A204.1 (cell line): ENCODE measurements around the gene SNU13.
"Not testable (repeated sequence)": the region's sequence is repeated elsewhere in the genome, so short reads cannot be mapped to it uniquely, and the experiment has no call there.

Source experiments
- FAIRE-seq: peaks from 2 replicates; lab custom pipeline; 2012; peaks lifted over from hg19 to GRCh38; lab: Jason Lieb, UNC

The SNU13 gene

GRCh38 chr22:41688365-41689211 lies at the start of gene SNU13:
Gene SNU13 (minus strand): TSS chr22:41688867. CDS start chr22:41688796, 71 bp downstream.
- peak; percentile 95 for FAIRE-seq

- FAIRE-seq = not testable (repeated sequence)
Observed at GRCh38 chr22:41733241-41733640, 44.6 kb upstream of the SNU13 start.

- no peak for FAIRE-seq
Observed at GRCh38 chr22:41732096-41732772, 43.6 kb upstream of the SNU13 start.

DNA sequence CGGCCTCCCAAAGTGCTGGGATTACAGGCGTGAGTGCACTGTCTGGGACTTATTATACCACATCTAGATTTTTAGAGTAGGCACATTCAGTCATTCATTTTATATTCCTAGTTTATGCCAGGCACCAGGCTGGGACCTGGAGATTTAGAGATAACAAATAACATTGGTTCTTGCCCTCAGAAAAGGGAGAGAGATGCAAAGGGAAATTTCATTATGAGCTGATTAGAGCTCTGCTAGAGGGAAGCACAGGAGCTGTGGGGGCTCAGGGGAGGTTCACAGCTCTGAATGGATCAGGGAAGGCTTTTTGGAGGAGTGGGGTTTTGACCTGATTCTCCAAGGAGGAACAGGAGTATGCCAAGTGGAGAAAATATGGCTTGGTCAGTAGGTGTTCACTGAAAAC lies 42.9 kb upstream of the SNU13 start:
- no peak for FAIRE-seq

- no peak for FAIRE-seq
Observed at GRCh38 chr22:41725510-41726110, 36.9 kb upstream of the SNU13 start.

DNA sequence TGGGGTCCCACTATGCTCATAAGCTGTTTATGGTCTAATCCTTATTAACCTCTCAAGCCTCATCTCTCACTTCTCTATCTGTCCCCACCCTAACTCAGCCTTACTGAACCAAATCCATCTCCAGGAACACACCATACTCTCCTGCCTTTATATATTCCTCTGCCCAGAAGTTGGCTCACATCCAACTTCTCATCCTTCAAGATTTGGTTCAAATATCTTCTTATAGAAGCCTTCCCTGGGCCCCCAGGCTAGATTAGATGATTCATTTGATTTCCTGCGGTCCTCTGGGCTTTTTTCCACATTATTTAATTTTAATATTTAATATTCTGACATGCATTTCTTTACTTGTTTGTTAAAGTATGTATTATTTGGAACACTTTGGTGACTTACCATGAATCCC lies 33.8 kb upstream of the SNU13 start:
- no peak for FAIRE-seq

- no peak for FAIRE-seq
Observed at GRCh38 chr22:41713004-41713403, 24.3 kb upstream of the SNU13 start.

GRCh38 chr22:41709341-41709740 lies 20.7 kb upstream of the SNU13 start:
- FAIRE-seq = no peak

DNA sequence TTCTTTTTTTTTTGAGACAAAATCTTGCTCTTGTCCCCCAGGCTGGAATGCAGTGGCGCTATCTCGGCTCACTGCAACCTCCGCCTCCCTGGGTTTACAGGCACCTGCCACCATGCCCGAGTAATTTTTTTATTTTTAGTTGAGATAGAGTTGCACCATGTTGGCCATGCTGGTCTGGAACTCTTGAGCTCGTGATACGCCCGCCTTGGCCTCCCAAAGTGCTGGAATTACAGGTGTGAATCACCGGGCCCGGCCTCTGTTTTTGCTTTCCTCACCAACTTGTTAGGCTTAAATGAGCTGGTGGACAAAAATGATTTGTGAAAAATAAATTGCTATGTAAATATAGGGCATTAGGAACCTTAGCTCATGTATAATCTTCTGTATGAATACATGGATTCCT lies 14.1 kb upstream of the SNU13 start:
- FAIRE-seq = no peak

DNA sequence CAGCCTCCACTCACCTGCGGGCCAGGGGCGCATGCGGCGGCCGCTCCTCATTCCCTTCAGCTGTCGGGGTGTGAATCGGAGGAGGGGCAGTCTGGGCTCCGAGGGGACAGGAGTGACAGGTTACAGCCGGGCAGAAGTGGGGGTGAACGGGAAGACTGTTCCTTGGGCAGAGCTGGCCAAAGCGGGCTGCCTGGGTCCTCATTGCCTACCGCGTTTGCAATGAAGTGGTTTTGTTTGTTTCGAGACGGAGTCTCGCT lies 11.4 kb upstream of the SNU13 start:
- no peak for FAIRE-seq

- FAIRE-seq = no peak
Observed at GRCh38 chr22:41699264-41700107, 10.8 kb upstream of the SNU13 start, which contains the start of gene MEI1. Gene MEI1 (plus strand): TSS chr22:41699503. CDS start chr22:41699539, 36 bp downstream.

GRCh38 chr22:41697126-41697775 lies 8.6 kb upstream of the SNU13 start:
- no peak for FAIRE-seq

DNA sequence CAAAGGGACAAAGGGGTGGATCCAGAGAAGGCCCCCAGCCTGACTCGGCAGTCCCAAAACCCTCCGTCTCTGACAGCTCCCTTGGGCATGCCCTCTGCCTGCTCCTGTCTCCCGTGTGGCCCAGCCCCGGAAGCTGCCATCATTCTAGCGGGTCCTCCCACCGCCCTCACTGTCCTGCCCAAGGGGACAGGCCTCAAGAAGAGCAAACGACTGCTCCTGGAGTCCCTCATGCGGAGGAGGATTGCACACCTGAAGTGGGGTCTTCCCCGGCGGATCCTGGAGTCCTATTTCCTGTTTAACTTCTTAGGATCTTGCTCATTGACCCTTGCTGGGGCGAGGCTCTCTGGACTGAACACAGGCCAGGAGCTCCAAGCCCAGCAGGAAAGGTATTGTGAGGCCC lies 8.0 kb upstream of the SNU13 start:
- FAIRE-seq = no peak

DNA sequence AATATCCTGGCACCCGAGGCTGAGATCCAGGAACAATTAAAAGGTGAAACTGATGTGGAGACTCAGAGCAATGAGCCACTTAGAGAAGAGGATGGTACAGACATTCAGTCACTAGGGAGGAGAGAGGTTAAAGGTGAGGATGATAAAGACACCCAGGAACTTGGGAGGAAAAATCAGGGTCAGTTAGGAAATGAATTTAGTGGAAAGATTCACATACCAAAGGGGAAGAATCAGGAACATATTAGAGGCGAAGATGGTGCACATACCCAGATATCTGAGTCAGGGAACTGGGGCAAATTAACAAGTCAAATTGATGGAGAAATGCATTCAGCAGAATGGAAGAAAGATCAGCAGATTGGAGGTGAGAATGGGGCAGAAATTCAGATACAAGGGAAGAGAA lies 6.5 kb upstream of the SNU13 start:
- no peak for FAIRE-seq

DNA sequence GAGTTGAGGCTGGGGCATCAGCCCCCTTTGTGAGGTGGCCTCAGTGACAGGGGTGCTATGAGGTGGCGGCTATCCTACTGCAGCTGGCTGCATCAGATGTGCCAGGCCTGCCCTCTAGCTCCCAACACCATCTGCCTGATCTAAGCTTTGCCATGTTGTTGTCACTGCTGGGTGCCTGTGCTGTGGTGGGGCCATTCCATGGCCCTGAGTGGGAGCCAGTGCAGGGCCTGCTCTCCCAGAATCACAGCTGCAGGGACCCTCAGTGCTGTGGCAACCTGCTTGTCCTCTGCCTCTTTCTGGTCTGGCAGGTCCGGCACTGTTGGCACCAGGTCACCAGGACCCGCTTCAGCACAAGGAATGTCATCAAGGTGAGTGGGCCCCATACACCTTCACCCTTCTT lies 1.8 kb upstream of the SNU13 start:
- no peak for FAIRE-seq

DNA sequence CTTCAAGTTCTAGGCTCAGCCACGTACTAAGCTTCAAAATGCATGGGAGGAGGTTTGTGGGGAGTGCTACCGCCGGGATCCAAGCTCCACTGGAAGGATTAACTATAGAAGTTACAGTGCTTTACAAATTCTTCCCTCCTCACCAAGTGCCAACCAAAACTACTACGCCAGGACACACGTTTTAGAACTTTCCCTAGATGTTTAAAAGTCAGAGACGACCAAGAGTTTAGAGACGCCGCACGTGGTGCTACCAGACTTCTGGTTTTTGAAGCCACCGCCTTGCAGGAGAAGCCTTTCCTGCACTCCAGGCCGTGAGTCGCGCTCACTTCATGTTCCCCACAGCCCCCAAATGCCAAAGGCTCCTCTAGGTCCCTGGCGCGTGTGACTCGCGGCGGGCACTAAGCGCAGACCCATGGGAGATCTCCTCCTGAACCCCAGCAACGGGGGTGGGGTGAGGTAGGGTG lies 734 bp downstream of the SNU13 start:
- FAIRE-seq = no peak

DNA sequence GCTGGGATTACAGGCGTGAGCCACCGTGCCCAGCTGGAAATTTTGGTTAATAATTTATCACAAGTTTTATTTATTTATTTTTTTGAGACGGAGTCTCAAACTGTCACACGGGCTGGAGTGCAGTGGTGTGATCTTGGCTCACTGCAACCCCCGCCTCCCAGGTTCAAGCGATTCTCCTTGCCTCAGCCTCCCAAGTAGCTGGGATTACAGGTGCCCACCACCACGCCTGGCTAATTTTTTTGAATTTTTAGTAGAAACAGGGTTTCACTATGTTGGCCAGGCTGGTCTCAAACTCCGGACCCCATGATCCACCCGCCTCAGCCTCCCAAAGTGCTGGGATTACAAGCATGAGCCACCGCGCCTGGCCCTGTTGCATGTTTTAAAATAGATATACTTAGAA lies 1.8 kb downstream of the SNU13 start:
- not testable (repeated sequence) for FAIRE-seq

DNA sequence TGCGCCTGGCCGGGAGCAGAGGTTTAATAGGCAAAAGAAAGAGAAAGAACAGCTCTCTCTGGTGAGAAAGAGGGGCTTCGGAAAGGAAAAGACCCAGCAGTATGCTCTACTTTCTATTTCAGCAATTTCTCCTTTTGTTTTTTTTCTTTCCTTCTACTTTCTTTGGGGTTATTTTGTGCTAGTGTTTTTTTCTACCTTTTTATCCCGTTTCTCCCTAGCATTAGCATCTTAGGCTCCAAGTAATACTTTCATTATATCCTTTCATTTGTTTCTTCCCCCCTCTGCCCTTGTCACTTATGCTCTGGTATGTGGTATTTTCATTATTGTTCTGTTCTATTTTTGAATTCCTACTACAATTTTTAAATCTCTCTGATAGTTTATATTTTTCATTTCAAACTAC lies 4.5 kb downstream of the SNU13 start:
- no peak for FAIRE-seq

DNA sequence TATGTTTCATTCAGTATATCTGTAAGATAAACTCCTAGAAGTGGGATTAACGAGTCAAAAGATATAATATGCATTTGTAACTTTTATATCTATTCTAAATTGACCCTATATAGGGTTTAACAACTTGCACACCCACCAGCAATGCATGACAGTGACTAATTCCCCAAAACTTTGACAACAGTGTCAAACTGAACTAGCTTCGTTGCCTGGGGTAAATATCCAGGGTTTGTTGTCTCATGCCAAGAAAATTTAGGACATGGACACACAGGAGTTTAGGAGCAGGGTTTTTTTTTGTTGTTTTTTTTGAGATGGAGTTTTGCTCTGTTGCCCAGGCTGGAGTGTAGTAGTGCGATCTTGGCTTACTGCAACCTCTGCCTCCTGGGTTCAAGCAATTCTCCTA lies 5.1 kb downstream of the SNU13 start:
- FAIRE-seq = no peak

DNA sequence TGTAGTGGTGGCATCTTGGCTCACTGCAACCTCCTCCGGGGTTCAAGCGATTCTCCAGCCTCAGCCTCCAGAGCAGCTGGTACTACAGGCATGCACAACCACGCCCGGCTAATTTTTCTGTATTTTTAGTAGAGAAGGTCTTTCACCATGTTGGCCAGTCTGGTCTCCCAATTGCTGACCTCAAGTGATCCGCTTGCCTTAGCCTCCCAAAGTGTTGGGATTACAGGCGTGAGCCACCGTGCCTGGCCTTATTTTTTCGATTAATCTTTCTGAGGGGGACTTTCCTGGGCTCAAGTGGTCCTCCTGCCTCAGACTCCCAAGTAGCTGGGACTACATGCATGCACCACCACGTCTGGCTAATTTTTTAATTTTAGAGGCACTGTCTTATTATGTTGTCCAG lies 5.6 kb downstream of the SNU13 start:
- no peak for FAIRE-seq

GRCh38 chr22:41682033-41682807 lies 6.4 kb downstream of the SNU13 start:
- no peak for FAIRE-seq
